HepG2 (cell line): ENCODE results near the gene SPATA21.

Experiments used
- POLR2AphosphoS5 ChIP-seq: IDR thresholded peaks from 2 replicates; pipeline ENCODE4 v1.6.1; 2012; ENCODE audit warnings: low read depth, low read length
- SIX4 ChIP-seq: sonication (generic); formaldehyde crosslinking; IDR thresholded peaks from 2 replicates; pipeline ENCODE4 v1.4.0; 2020; ENCODE audit warnings: missing genetic modification reagents
- TF ChIP-seq, protein P1 (sequence below): sonication (generic); formaldehyde crosslinking; IDR thresholded peaks from 2 replicates; pipeline ENCODE4 v1.4.0; 2020; ENCODE audit warnings: missing genetic modification reagents, borderline replicate concordance
- TF ChIP-seq, protein P2 (sequence below): sonication (generic); formaldehyde crosslinking; IDR thresholded peaks from 2 replicates; pipeline ENCODE4 v1.8.1; 2022; ENCODE audit warnings: mild to moderate bottlenecking, missing genetic modification reagents
- TF ChIP-seq, protein P3 (sequence below): sonication (generic); formaldehyde crosslinking; IDR thresholded peaks from 2 replicates; pipeline ENCODE4 v1.5.0; 2020; ENCODE audit warnings: mild to moderate bottlenecking, missing genetic modification reagents, moderate library complexity
- TF ChIP-seq, protein P4 (sequence below): sonication (generic); formaldehyde crosslinking; IDR thresholded peaks from 2 replicates; pipeline ENCODE4 v1.8.0; 2022; ENCODE audit warnings: mild to moderate bottlenecking, missing genetic modification reagents; ENCODE audit not compliant: insufficient replicate concordance

DNA sequence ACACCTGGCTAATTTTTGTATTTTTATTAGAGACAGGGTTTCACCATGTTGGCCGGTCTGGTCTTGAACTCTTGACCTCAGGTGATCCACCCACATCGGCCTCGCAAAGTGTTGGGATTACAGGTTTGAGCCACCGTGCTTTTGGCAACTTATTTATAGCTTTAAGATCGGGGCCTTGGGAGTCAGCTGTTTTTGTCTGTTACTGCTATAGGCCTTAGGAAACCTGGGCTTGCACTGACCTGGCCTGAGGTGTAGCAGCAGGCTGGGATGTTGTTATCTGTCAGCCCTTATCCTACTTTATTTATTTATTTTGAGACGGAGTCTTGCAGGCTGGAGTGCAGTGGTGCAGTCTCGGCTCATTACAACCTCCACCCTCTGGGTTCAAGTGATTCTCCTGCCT lies 58.8 kb downstream of the SPATA21 start:
- TF ChIP-seq SIX4 (CRISPR knock-in tag) (no peak), POLR2AphosphoS5 (no peak)
- TF ChIP-seq, protein P1, sequence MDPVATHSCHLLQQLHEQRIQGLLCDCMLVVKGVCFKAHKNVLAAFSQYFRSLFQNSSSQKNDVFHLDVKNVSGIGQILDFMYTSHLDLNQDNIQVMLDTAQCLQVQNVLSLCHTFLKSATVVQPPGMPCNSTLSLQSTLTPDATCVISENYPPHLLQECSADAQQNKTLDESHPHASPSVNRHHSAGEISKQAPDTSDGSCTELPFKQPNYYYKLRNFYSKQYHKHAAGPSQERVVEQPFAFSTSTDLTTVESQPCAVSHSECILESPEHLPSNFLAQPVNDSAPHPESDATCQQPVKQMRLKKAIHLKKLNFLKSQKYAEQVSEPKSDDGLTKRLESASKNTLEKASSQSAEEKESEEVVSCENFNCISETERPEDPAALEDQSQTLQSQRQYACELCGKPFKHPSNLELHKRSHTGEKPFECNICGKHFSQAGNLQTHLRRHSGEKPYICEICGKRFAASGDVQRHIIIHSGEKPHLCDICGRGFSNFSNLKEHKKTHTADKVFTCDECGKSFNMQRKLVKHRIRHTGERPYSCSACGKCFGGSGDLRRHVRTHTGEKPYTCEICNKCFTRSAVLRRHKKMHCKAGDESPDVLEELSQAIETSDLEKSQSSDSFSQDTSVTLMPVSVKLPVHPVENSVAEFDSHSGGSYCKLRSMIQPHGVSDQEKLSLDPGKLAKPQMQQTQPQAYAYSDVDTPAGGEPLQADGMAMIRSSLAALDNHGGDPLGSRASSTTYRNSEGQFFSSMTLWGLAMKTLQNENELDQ (CRISPR knock-in tag) = no peak
- TF ChIP-seq, protein P2, sequence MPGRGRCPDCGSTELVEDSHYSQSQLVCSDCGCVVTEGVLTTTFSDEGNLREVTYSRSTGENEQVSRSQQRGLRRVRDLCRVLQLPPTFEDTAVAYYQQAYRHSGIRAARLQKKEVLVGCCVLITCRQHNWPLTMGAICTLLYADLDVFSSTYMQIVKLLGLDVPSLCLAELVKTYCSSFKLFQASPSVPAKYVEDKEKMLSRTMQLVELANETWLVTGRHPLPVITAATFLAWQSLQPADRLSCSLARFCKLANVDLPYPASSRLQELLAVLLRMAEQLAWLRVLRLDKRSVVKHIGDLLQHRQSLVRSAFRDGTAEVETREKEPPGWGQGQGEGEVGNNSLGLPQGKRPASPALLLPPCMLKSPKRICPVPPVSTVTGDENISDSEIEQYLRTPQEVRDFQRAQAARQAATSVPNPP (CRISPR knock-in tag) = no peak
- TF ChIP-seq, protein P3, sequence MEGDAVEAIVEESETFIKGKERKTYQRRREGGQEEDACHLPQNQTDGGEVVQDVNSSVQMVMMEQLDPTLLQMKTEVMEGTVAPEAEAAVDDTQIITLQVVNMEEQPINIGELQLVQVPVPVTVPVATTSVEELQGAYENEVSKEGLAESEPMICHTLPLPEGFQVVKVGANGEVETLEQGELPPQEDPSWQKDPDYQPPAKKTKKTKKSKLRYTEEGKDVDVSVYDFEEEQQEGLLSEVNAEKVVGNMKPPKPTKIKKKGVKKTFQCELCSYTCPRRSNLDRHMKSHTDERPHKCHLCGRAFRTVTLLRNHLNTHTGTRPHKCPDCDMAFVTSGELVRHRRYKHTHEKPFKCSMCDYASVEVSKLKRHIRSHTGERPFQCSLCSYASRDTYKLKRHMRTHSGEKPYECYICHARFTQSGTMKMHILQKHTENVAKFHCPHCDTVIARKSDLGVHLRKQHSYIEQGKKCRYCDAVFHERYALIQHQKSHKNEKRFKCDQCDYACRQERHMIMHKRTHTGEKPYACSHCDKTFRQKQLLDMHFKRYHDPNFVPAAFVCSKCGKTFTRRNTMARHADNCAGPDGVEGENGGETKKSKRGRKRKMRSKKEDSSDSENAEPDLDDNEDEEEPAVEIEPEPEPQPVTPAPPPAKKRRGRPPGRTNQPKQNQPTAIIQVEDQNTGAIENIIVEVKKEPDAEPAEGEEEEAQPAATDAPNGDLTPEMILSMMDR (CRISPR knock-in tag) = no peak
- TF ChIP-seq, protein P4, sequence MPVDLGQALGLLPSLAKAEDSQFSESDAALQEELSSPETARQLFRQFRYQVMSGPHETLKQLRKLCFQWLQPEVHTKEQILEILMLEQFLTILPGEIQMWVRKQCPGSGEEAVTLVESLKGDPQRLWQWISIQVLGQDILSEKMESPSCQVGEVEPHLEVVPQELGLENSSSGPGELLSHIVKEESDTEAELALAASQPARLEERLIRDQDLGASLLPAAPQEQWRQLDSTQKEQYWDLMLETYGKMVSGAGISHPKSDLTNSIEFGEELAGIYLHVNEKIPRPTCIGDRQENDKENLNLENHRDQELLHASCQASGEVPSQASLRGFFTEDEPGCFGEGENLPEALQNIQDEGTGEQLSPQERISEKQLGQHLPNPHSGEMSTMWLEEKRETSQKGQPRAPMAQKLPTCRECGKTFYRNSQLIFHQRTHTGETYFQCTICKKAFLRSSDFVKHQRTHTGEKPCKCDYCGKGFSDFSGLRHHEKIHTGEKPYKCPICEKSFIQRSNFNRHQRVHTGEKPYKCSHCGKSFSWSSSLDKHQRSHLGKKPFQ = no peak
